CD4-positive, alpha-beta T cell treated with Interferon alpha-2 for 1 hour (primary cell): ENCODE measurements around the gene CBX2.

Experiments used
- DNase-seq, 2 donors: peaks; one replicate each; pipeline ENCODE4 v3.0.0-alpha.2; 2020 to 2022

The CBX2 gene

GRCh38 chr17:79777894-79778503 is at the start of gene CBX2:
CBX2 (plus strand) TSS chr17:79778148; CDS start chr17:79778236, 88 bp downstream.
- DNase-seq: peak; percentile 77 to 88

GRCh38 chr17:79728169-79728907 is 49.6 kb upstream of the CBX2 start:
- DNase-seq: peak; percentile 90 to 94

- no peak for DNase-seq
These were observed 49.0 kb upstream of the CBX2 start for GRCh38 chr17:79728908-79729471.

GRCh38 chr17:79729761-79730160 is 48.2 kb upstream of the CBX2 start:
- DNase-seq: no peak

GRCh38 chr17:79730437-79730768 is 47.5 kb upstream of the CBX2 start:
- DNase-seq: no peak

- DNase-seq: no peak
These were observed 47.0 kb upstream of the CBX2 start, which contains the start of gene ENPP7 for GRCh38 chr17:79730769-79731483. ENPP7 (plus strand) TSS chr17:79730943; CDS start chr17:79731140, 197 bp downstream.

GRCh38 chr17:79732254-79732653 is 45.7 kb upstream of the CBX2 start:
- DNase-seq: no peak

- peak; percentile 38 to 53 for DNase-seq
These were observed 44.9 kb upstream of the CBX2 start for GRCh38 chr17:79732804-79733691.

- no peak for DNase-seq
These were observed 44.3 kb upstream of the CBX2 start for GRCh38 chr17:79733692-79734070.

- no peak for DNase-seq
These were observed 42.9 kb upstream of the CBX2 start for GRCh38 chr17:79735096-79735495.

GRCh38 chr17:79737046-79737921 is 40.7 kb upstream of the CBX2 start:
- DNase-seq: no peak

- no peak for DNase-seq
These were observed 39.9 kb upstream of the CBX2 start for GRCh38 chr17:79737922-79738578.

GRCh38 chr17:79738643-79739042 is 39.3 kb upstream of the CBX2 start:
- DNase-seq: no peak

GRCh38 chr17:79739148-79740062 is 38.5 kb upstream of the CBX2 start:
- no peak for DNase-seq

- no peak for DNase-seq
These were observed 37.5 kb upstream of the CBX2 start for GRCh38 chr17:79740413-79740812.

- DNase-seq: no peak
These were observed 36.6 kb upstream of the CBX2 start for GRCh38 chr17:79741401-79741750.

- DNase-seq: peak; percentile 70 to 78
These were observed 36.0 kb upstream of the CBX2 start for GRCh38 chr17:79741751-79742588.

GRCh38 chr17:79742589-79742918 is 35.4 kb upstream of the CBX2 start:
- no peak for DNase-seq

- no peak for DNase-seq
These were observed 34.9 kb upstream of the CBX2 start for GRCh38 chr17:79742951-79743476.
